K562 (cell line): ENCODE results near the gene RAI1. TPM values are rescaled to one million over a fixed set of nuclear protein-coding genes. Genes with fewer than 3 reads are reported as not detected.

Source experiments
- ATAC-seq: fragments of 200-7000 bp; cut with Tn5 transposase; 3 replicates; pipeline ENCODE4 v1.9.1; 2020; ENCODE audit warnings: moderate library complexity
- BruUV-seq: library from RNA; stranded (reverse); fragments of 400-500 nt; replicated peaks from 2 replicates; lab custom pipeline; 2021; lab: Mats Ljungman, UMichigan
- CTCF ChIA-PET: fragments of 300-600 bp; formaldehyde crosslinking; extraction: SDS; loops from one replicate; lab custom pipeline; 2021; ENCODE audit warnings: low intra/inter-chr PET ratio; lab: Yijun Ruan, JAX
- POLR2A ChIA-PET: fragments of 300-600, 350-650 bp; sonication (Branson Sonifier 250); formaldehyde crosslinking; extraction: SDS; loops from one replicate; lab custom pipeline; 2021; ENCODE audit warnings: antibody characterized with exemption, inconsistent platforms; lab: Yijun Ruan, JAX
- DNase-seq, 4 experiments: peaks; one replicate each; pipeline versions ENCODE4 v3.0.0 to v3.0.0-alpha.2; 2011 to 2018; ENCODE audit warnings: low spot score in 3 of 4, mixed read lengths in 3 of 4; ENCODE audit errors: extremely low read depth in 1 of 4
- FAIRE-seq: peaks from 2 replicates; lab custom pipeline; 2011; peaks lifted over from hg19 to GRCh38; lab: Jason Lieb, UNC
- H2AFZ ChIP-seq: 2 replicates; pipeline ENCODE4 v1.6.0; 2011; ENCODE audit warnings: low read depth, low read length, control low read depth, inconsistent platforms
- H3K27ac ChIP-seq: fragments of 200-600 bp; 3 replicates; pipeline ENCODE4 v1.8.0; 2011; ENCODE audit warnings: low read depth, mild to moderate bottlenecking, control low read depth, inconsistent platforms, low read length, moderate library complexity, mixed read lengths; ENCODE audit errors: extremely low read depth
- H3K27me3 ChIP-seq, 2 experiments: fragments of 300-600 bp in 1 of 2; 2 replicates in 1 of 2; 3 replicates in 1 of 2; pipeline versions ENCODE4 v1.6.0 to v1.8.0; 2011; ENCODE audit warnings: inconsistent platforms in 2 of 2, low read length in 2 of 2, mild to moderate bottlenecking in 1 of 2, mixed read lengths in 1 of 2, moderate library complexity in 1 of 2; ENCODE audit not compliant: control insufficient read depth in 2 of 2, insufficient read depth in 2 of 2
- H3K36me3 ChIP-seq: fragments of 300-600 bp; 3 replicates; pipeline ENCODE4 v1.8.0; 2011; ENCODE audit warnings: mild to moderate bottlenecking, low read length, inconsistent platforms; ENCODE audit not compliant: control insufficient read depth, insufficient read depth
- H3K4me1 ChIP-seq, 2 experiments: fragments of 200-600 bp in 1 of 2; replicated peaks in 1 of 2; 2 replicates in 1 of 2; 3 replicates in 1 of 2; pipeline versions ENCODE4 v1.5.1 to v1.8.0; 2011; ENCODE audit warnings: inconsistent platforms in 2 of 2, low read length in 2 of 2, mild to moderate bottlenecking in 1 of 2, mixed read lengths in 1 of 2, moderate library complexity in 1 of 2; ENCODE audit not compliant: control insufficient read depth in 2 of 2, insufficient read depth in 2 of 2
- H3K4me2 ChIP-seq: 2 replicates; pipeline ENCODE4 v1.6.1; 2011; ENCODE audit warnings: low read length, control low read depth, inconsistent platforms, mixed read lengths; ENCODE audit not compliant: insufficient read depth
- H3K4me3 ChIP-seq: fragments of 200-600 bp; sonication (generic), shearing (Covaris generic); 2 replicates; pipeline ENCODE4 v1.5.1; 2016; ENCODE audit warnings: control low read depth, inconsistent platforms
- H3K79me2 ChIP-seq: fragments of 200-600 bp; 3 replicates; pipeline ENCODE4 v1.8.0; 2011; ENCODE audit warnings: low read length, inconsistent platforms; ENCODE audit not compliant: control insufficient read depth, insufficient read depth
- H3K9ac ChIP-seq, 2 experiments: 2 replicates each; pipeline versions ENCODE4 v1.6.0 to v1.6.1; 2011; ENCODE audit warnings: low read depth in 2 of 2, low read length in 2 of 2, control low read depth in 1 of 2, inconsistent platforms in 1 of 2, mild to moderate bottlenecking in 1 of 2, mixed read lengths in 1 of 2; ENCODE audit not compliant: insufficient read depth in 1 of 2
- H3K9me1 ChIP-seq: one replicate; pipeline ENCODE4 v1.6.0; 2011; ENCODE audit warnings: inconsistent platforms, mild to moderate bottlenecking, low read length, moderate library complexity; ENCODE audit not compliant: control insufficient read depth, insufficient read depth
- H3K9me3 ChIP-seq: replicated peaks from 2 replicates; pipeline ENCODE4 v1.5.1; 2011; ENCODE audit warnings: low read depth, low read length, inconsistent platforms; ENCODE audit not compliant: control insufficient read depth, insufficient read depth
- H4K20me1 ChIP-seq: replicated peaks from 2 replicates; pipeline ENCODE4 v1.6.1; 2011; ENCODE audit warnings: low read length, inconsistent platforms, mixed read lengths; ENCODE audit not compliant: control insufficient read depth, insufficient read depth
- HDGF ChIP-seq: fragments of 450-650 bp; IDR thresholded peaks from 2 replicates; pipeline ENCODE4 v1.6.1; 2016
- KLF16 ChIP-seq: IDR thresholded peaks from 2 replicates; pipeline ENCODE4 v1.6.1; 2016; ENCODE audit warnings: antibody characterized with exemption
- MYNN ChIP-seq, 2 experiments: sonication (generic); formaldehyde crosslinking in 1 of 2; IDR thresholded peaks; 2 replicates each; pipeline versions ENCODE4 v1.5.0 to v1.6.1; 2016 to 2020; ENCODE audit warnings: antibody characterized with exemption in 1 of 2, missing genetic modification reagents in 1 of 2
- NFYB ChIP-seq: IDR thresholded peaks from 2 replicates; pipeline ENCODE4 v1.6.1; 2011; ENCODE audit warnings: mild to moderate bottlenecking, moderate library complexity; ENCODE audit not compliant: insufficient read length; ENCODE audit errors: extremely low read depth
- WGBS: fragments of 100-300 bp; shearing (Covaris generic); methylation state at CpG from one replicate; pipeline ENCODE4 v1.1.6; 2016; ENCODE audit warnings: low coverage, mixed read lengths; ENCODE audit not compliant: insufficient coverage; ENCODE audit errors: missing lambda C conversion rate; 5-methylcytosine and 5-hydroxymethylcytosine counted together
- in situ Hi-C: fragments of 300-500 bp; cut with MboI; formaldehyde crosslinking; loops from 4 replicates; pipeline ENCODE4 v1.15.0; 2018; ENCODE audit warnings: inconsistent platforms, mixed read lengths
- intact Hi-C: fragments of 100-400 bp; cut with micrococcal nuclease; formaldehyde crosslinking; loops from 2 replicates; pipeline ENCODE4 v1.14.2; 2022
- polyA plus RNA-seq, 8 experiments: library from polyadenylated mRNA; depleted of rRNA in 4 of 8; stranded (reverse) in 5 of 8; unstranded in 3 of 8; fragments of >200 nt; fragmentation: Nextera tagmentation in 2 of 8; fragmentation: Illumina TruSeq in 1 of 8; extraction: Ambion mirVana in 2 of 8; extraction: Trizol in 1 of 8; gene quantifications; 2 replicates each; pipeline versions ENCODE4 v1.2.1 to v1.2.3, GENCODE V29; 2011 to 2014; ENCODE audit warnings: inconsistent platforms in 1 of 8, missing spikeins in 1 of 8
- total RNA-seq, 7 experiments: library from RNA; depleted of rRNA in 6 of 7; stranded (reverse); fragments of >200 nt in 6 of 7; fragmentation: Illumina TruSeq in 2 of 7; extraction: Trizol in 2 of 7; gene quantifications; 2 replicates each; pipeline versions ENCODE4 v1.2.1 to v1.2.3, GENCODE V29; 2011 to 2021; ENCODE audit warnings: low replicate concordance in 1 of 7
- TF ChIP-seq, protein P1 (sequence below): sonication (generic); formaldehyde crosslinking; IDR thresholded peaks from 2 replicates; pipeline ENCODE4 v1.8.1; 2023; ENCODE audit warnings: mild to moderate bottlenecking, missing genetic modification reagents
- TF ChIP-seq, protein P2 (sequence below): fragments of 200-600 bp; sonication (generic); IDR thresholded peaks from one replicate; pipeline ENCODE4 v1.6.1; 2012; ENCODE audit warnings: mild to moderate bottlenecking, low read depth, low read length, inconsistent platforms
- TF ChIP-seq, protein P3 (sequence below): fragments of 250-450 bp; sonication (Bioruptor Pico); IDR thresholded peaks from 2 replicates; pipeline ENCODE4 v1.5.1; 2021; ENCODE audit warnings: mild to moderate bottlenecking

The RAI1 gene
- total and polyA plus RNA-seq, 9 of the 15 experiments (the other 6 are each of a cell fraction or from before 2014, with no cell fraction given) = 0.68 to 19.9 (median 5.5) TPM

DNA sequence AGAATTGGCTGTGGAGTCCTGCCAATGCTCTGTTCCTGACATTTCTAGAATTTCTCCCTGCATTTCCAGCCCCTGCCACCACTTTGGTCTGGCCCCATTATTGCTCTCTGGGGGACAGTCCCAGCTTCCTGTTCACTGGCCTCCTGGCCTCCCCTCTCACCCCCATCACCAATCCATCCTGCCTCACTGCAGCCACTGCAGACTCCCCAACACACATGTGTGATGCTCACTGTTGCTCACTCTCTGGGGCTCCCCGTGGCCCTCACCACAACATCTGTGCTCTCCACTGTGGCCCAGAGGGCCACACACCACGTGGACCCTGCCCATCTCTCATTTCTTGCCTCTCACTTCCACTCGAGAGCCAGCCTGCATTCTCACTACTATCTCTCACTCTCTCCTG is 91.0 kb downstream of the RAI1 start:
- ATAC-seq = no peak
- no peaks in the 10 kb centered on the region for H3K36me3 ChIP-seq
- FAIRE-seq = no peak
- no peaks in the 10 kb centered on the region for H3K79me2 ChIP-seq
- no peak for DNase-seq
- intact Hi-C loops (no loop called here), in situ Hi-C loops (no loop called here)
- BruUV-seq = no TSS peak
- H3K4me1 ChIP-seq = peaks cover 0 to 18% of the 10 kb centered on the region in 2 experiments; a peak in 2 of 5 replicates
- H3K4me3 ChIP-seq = no peak overlapping the region
- WGBS = 8% methylated on average over 2 of the region's 3 CpGs
- CTCF ChIA-PET = no interaction called here
- no peak overlapping the region for H3K4me2 ChIP-seq
- no peak overlapping the region for H3K27ac ChIP-seq
- no peak overlapping the region for H2AFZ ChIP-seq
- H3K9me3 ChIP-seq = no peaks in the 10 kb centered on the region
- POLR2A ChIA-PET = no interaction called here
- no peaks in the 10 kb centered on the region for H3K27me3 ChIP-seq
- peak overlapping the region in 1 of 2 experiments; percentile 26; a peak in 1 of 4 replicates for H3K9ac ChIP-seq
- H3K9me1 ChIP-seq = no peaks in the 10 kb centered on the region
- no peaks in the 10 kb centered on the region for H4K20me1 ChIP-seq
- TF ChIP-seq, protein P1, sequence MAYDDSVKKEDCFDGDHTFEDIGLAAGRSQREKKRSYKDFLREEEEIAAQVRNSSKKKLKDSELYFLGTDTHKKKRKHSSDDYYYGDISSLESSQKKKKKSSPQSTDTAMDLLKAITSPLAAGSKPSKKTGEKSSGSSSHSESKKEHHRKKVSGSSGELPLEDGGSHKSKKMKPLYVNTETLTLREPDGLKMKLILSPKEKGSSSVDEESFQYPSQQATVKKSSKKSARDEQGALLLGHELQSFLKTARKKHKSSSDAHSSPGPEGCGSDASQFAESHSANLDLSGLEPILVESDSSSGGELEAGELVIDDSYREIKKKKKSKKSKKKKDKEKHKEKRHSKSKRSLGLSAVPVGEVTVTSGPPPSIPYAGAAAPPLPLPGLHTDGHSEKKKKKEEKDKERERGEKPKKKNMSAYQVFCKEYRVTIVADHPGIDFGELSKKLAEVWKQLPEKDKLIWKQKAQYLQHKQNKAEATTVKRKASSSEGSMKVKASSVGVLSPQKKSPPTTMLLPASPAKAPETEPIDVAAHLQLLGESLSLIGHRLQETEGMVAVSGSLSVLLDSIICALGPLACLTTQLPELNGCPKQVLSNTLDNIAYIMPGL (CRISPR knock-in tag) = no peak
- TF ChIP-seq, protein P2, sequence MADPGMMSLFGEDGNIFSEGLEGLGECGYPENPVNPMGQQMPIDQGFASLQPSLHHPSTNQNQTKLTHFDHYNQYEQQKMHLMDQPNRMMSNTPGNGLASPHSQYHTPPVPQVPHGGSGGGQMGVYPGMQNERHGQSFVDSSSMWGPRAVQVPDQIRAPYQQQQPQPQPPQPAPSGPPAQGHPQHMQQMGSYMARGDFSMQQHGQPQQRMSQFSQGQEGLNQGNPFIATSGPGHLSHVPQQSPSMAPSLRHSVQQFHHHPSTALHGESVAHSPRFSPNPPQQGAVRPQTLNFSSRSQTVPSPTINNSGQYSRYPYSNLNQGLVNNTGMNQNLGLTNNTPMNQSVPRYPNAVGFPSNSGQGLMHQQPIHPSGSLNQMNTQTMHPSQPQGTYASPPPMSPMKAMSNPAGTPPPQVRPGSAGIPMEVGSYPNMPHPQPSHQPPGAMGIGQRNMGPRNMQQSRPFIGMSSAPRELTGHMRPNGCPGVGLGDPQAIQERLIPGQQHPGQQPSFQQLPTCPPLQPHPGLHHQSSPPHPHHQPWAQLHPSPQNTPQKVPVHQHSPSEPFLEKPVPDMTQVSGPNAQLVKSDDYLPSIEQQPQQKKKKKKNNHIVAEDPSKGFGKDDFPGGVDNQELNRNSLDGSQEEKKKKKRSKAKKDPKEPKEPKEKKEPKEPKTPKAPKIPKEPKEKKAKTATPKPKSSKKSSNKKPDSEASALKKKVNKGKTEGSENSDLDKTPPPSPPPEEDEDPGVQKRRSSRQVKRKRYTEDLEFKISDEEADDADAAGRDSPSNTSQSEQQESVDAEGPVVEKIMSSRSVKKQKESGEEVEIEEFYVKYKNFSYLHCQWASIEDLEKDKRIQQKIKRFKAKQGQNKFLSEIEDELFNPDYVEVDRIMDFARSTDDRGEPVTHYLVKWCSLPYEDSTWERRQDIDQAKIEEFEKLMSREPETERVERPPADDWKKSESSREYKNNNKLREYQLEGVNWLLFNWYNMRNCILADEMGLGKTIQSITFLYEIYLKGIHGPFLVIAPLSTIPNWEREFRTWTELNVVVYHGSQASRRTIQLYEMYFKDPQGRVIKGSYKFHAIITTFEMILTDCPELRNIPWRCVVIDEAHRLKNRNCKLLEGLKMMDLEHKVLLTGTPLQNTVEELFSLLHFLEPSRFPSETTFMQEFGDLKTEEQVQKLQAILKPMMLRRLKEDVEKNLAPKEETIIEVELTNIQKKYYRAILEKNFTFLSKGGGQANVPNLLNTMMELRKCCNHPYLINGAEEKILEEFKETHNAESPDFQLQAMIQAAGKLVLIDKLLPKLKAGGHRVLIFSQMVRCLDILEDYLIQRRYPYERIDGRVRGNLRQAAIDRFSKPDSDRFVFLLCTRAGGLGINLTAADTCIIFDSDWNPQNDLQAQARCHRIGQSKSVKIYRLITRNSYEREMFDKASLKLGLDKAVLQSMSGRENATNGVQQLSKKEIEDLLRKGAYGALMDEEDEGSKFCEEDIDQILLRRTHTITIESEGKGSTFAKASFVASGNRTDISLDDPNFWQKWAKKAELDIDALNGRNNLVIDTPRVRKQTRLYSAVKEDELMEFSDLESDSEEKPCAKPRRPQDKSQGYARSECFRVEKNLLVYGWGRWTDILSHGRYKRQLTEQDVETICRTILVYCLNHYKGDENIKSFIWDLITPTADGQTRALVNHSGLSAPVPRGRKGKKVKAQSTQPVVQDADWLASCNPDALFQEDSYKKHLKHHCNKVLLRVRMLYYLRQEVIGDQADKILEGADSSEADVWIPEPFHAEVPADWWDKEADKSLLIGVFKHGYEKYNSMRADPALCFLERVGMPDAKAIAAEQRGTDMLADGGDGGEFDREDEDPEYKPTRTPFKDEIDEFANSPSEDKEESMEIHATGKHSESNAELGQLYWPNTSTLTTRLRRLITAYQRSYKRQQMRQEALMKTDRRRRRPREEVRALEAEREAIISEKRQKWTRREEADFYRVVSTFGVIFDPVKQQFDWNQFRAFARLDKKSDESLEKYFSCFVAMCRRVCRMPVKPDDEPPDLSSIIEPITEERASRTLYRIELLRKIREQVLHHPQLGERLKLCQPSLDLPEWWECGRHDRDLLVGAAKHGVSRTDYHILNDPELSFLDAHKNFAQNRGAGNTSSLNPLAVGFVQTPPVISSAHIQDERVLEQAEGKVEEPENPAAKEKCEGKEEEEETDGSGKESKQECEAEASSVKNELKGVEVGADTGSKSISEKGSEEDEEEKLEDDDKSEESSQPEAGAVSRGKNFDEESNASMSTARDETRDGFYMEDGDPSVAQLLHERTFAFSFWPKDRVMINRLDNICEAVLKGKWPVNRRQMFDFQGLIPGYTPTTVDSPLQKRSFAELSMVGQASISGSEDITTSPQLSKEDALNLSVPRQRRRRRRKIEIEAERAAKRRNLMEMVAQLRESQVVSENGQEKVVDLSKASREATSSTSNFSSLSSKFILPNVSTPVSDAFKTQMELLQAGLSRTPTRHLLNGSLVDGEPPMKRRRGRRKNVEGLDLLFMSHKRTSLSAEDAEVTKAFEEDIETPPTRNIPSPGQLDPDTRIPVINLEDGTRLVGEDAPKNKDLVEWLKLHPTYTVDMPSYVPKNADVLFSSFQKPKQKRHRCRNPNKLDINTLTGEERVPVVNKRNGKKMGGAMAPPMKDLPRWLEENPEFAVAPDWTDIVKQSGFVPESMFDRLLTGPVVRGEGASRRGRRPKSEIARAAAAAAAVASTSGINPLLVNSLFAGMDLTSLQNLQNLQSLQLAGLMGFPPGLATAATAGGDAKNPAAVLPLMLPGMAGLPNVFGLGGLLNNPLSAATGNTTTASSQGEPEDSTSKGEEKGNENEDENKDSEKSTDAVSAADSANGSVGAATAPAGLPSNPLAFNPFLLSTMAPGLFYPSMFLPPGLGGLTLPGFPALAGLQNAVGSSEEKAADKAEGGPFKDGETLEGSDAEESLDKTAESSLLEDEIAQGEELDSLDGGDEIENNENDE = no peak
- TF ChIP-seq MYNN (IDR thresholded peaks at IDR 0.05) (no peak), MYNN (CRISPR knock-in tag; IDR thresholded peaks at IDR 0.05) (no peak), KLF16 (no peak), NFYB (no peak), HDGF (no peak)
- TF ChIP-seq, protein P3, sequence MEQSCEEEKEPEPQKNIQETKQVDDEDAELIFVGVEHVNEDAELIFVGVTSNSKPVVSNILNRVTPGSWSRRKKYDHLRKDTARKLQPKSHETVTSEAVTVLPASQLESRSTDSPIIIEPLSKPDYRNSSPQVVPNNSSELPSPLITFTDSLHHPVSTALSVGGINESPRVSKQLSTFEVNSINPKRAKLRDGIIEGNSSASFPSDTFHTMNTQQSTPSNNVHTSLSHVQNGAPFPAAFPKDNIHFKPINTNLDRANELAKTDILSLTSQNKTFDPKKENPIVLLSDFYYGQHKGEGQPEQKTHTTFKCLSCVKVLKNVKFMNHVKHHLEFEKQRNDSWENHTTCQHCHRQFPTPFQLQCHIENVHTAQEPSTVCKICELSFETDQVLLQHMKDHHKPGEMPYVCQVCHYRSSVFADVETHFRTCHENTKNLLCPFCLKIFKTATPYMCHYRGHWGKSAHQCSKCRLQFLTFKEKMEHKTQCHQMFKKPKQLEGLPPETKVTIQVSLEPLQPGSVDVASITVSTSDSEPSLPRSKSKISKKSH (CRISPR knock-in tag) = no peak
